ENCODE data around the gene C4orf50. TPM values are rescaled to one million over a fixed set of nuclear protein-coding genes. Genes with fewer than 3 reads are reported as not detected.

C4orf50 gene
- total and polyA plus RNA-seq, 8 donors: 0.01 to 0.10 (median 0.01) TPM; not detected in 1

- Histone ChIP-seq H3K4me3 (no peak overlapping the region), H3K9me3 (no peaks in the 10 kb centered on the region), H3K27ac (no peak overlapping the region), H3K4me1 (no peaks in the 10 kb centered on the region), H3K36me3 (no peaks in the 10 kb centered on the region), H3K27me3 (peaks cover 0 to 23% of the 10 kb centered on the region in 2 donors)
- intact Hi-C loops (cut with DNase I): no loop called here
- no peak for DNase-seq
- TF ChIP-seq, protein P1, sequence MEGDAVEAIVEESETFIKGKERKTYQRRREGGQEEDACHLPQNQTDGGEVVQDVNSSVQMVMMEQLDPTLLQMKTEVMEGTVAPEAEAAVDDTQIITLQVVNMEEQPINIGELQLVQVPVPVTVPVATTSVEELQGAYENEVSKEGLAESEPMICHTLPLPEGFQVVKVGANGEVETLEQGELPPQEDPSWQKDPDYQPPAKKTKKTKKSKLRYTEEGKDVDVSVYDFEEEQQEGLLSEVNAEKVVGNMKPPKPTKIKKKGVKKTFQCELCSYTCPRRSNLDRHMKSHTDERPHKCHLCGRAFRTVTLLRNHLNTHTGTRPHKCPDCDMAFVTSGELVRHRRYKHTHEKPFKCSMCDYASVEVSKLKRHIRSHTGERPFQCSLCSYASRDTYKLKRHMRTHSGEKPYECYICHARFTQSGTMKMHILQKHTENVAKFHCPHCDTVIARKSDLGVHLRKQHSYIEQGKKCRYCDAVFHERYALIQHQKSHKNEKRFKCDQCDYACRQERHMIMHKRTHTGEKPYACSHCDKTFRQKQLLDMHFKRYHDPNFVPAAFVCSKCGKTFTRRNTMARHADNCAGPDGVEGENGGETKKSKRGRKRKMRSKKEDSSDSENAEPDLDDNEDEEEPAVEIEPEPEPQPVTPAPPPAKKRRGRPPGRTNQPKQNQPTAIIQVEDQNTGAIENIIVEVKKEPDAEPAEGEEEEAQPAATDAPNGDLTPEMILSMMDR (IDR thresholded peaks at IDR 0.05): no peak
- ATAC-seq: no peak
Measured at GRCh38 chr4:5925419-5926200, 92.6 kb downstream of the C4orf50 start.

GRCh38 chr4:5924461-5925125, 93.6 kb downstream of the C4orf50 start:
- ATAC-seq (no peak), DNase-seq (no peak)
- H3K27ac ChIP-seq: no peak overlapping the region
- intact Hi-C loops (cut with DNase I): no loop called here
- peaks cover 0 to 25% of the 10 kb centered on the region in 2 donors for H3K27me3 ChIP-seq
- H3K9me3 ChIP-seq: no peaks in the 10 kb centered on the region
- H3K4me3 ChIP-seq: no peak overlapping the region
- no peaks in the 10 kb centered on the region for H3K36me3 ChIP-seq
- TF ChIP-seq, protein P1 (IDR thresholded peaks at IDR 0.05): no peak
- no peaks in the 10 kb centered on the region for H3K4me1 ChIP-seq

- H3K27ac ChIP-seq: no peak overlapping the region
- no peaks in the 10 kb centered on the region for H3K9me3 ChIP-seq
- no peaks in the 10 kb centered on the region for H3K36me3 ChIP-seq
- no peak overlapping the region for H3K4me3 ChIP-seq
- no peaks in the 10 kb centered on the region for H3K4me1 ChIP-seq
- H3K27me3 ChIP-seq: peaks cover 0 to 37% of the 10 kb centered on the region in 2 donors
- DNase-seq (no peak), ATAC-seq (no peak)
- TF ChIP-seq, protein P1 (IDR thresholded peaks at IDR 0.05): no peak
- intact Hi-C loops (cut with DNase I): no loop called here
Measured at GRCh38 chr4:5923376-5923775, 94.9 kb downstream of the C4orf50 start.

DNA sequence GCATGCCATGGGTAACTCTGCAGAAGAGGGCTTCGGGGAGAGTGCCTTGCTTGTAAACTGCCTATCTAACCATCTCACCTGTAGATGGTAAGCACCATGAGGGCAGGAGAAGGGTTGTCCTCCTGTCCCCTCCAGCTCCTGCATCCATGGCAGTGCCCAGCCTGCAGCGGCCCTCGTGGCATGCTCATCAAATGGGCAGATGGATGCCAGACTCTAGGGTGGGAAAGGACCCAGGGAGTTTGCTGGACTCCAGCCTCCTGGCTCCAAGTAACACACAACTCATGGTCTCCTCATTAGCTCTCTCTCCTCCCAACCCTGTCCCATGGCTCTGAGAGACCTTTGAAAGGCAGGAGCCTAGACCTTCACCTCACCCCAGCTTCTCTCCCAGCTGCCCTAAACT, 95.7 kb downstream of the C4orf50 start:
- TF ChIP-seq, protein P1 (IDR thresholded peaks at IDR 0.05): no peak
- H3K27me3 ChIP-seq: peaks cover 0 to 38% of the 10 kb centered on the region in 2 donors
- no peak overlapping the region for H3K4me3 ChIP-seq
- intact Hi-C loops (cut with DNase I): no loop called here
- H3K4me1 ChIP-seq: no peaks in the 10 kb centered on the region
- H3K9me3 ChIP-seq: no peaks in the 10 kb centered on the region
- H3K36me3 ChIP-seq: no peaks in the 10 kb centered on the region
- ATAC-seq (no peak), DNase-seq (no peak)
- H3K27ac ChIP-seq: no peak overlapping the region

GRCh38 chr4:5921981-5922380, 96.2 kb downstream of the C4orf50 start:
- Histone ChIP-seq H3K27me3 (peaks cover 0 to 38% of the 10 kb centered on the region in 2 donors), H3K27ac (no peak overlapping the region), H3K4me1 (no peaks in the 10 kb centered on the region), H3K36me3 (no peaks in the 10 kb centered on the region), H3K4me3 (no peak overlapping the region), H3K9me3 (no peaks in the 10 kb centered on the region)
- TF ChIP-seq, protein P1 (IDR thresholded peaks at IDR 0.05): no peak
- no peak for ATAC-seq
- intact Hi-C loops (cut with DNase I): no loop called here
- no peak for DNase-seq
